ENCODE results near the gene CKB.

CKB gene

DNA sequence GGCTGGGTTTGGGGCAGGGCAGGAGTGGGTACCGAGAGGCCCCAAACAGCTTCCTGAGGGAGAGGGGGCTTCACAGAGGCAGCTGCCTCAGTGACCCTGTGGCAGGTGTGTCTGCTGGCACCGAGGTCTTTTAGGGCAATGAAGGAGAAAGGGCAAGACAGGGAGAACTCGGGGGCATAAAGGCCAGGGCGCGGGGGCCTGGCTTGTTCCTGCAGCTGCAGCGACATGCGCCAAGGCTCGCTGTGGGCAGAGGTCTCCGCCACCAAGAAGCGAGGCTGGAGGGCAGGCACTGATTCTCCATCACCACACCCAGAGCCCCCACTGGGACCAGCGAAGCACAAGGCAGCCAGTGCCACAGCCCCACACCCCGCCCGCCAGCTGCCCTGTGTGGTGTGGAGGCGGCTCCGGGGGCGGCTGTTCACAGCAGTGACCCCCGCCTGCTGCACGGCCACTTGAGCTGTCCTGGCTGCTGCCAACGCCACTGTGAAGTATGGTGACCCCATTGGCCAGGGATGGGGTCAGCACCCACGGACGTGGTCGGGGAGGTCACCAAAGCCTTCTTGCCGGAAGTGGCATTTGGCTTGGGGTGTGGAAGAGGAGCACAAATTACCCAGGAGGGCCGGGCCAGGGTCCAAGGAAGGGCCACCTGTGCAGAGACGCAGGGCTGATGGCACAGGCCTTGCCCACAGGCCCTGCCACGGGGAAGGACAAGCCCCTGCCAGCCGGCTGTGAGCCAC lies 23.5 kb upstream of the CKB start:
- no peak for TF ChIP-seq CTCF (IDR thresholded peaks at IDR 0.05; ENCODE audit: extremely low read depth, insufficient read depth, missing control alignments)
- in situ Hi-C loops (cut with MboI; ENCODE audit: low pct_unique_long_range_greater_than_20kb, low sequenced_read_pairs, unreplicated experiment) = no loop called here
- no peak for DNase-seq (ENCODE audit: low spot score)

- in situ Hi-C loops (cut with MboI; ENCODE audit: low pct_unique_long_range_greater_than_20kb, low sequenced_read_pairs, unreplicated experiment) = no loop called here
- no peak for DNase-seq (ENCODE audit: low spot score)
- no peak for TF ChIP-seq CTCF (IDR thresholded peaks at IDR 0.05; ENCODE audit: extremely low read depth, insufficient read depth, missing control alignments)
Observed at GRCh38 chr14:103545219-103545914, 22.7 kb upstream of the CKB start.

DNA sequence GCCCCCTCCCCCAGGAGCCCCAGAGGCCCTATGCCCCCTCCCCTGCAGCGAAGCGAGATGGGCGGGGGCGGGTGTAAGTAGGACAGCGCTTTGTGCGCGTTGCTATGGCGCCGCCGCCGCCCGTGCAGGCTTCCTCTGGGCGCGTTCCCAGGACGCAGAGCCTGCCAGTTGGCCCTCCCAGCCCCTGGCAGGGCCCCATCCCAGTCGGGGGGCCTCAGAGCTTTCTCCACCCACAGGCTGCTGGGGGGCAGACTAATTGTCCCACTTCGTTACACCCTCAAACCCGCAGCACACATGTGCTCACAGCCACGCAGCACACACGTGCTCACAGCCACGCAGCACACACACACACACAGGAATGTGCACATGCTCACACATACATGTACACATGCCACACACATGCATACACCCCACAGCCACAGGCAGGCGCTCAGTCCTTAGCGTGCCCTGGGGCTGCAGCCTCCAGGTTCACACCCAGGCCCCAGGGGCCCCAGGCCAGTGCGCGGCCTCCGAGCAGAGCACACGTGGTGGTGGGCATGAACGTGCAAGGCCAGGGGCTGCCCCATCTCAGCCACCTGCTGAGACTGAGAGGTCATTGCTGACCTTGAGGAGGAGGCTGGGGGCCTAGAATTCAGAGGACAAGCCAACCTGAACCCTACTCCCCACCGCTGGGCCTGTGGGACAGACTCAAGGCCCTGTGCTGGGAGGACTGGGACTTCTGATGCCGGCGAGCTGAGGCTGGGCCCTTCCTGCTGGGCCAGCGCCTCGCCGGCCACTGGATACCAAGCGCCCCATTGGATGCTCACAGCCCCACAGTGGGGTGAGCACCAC lies 22.0 kb upstream of the CKB start:
- no peak for DNase-seq (ENCODE audit: low spot score)
- no peak for TF ChIP-seq CTCF (IDR thresholded peaks at IDR 0.05; ENCODE audit: extremely low read depth, insufficient read depth, missing control alignments)
- in situ Hi-C loops (cut with MboI; ENCODE audit: low pct_unique_long_range_greater_than_20kb, low sequenced_read_pairs, unreplicated experiment) = no loop called here

- no peak for DNase-seq (ENCODE audit: low spot score)
- TF ChIP-seq CTCF (IDR thresholded peaks at IDR 0.05; ENCODE audit: extremely low read depth, insufficient read depth, missing control alignments) = no peak
- in situ Hi-C loops (cut with MboI; ENCODE audit: low pct_unique_long_range_greater_than_20kb, low sequenced_read_pairs, unreplicated experiment) = no loop called here
Observed at GRCh38 chr14:103543721-103544387, 21.2 kb upstream of the CKB start.

GRCh38 chr14:103543140-103543539 lies 20.5 kb upstream of the CKB start:
- no peak for DNase-seq (ENCODE audit: low spot score)
- in situ Hi-C loops (cut with MboI; ENCODE audit: low pct_unique_long_range_greater_than_20kb, low sequenced_read_pairs, unreplicated experiment) = no loop called here

More at GRCh38 chr14:103543140-103543539, 20.5 kb upstream of the CKB start:
- no peak for TF ChIP-seq CTCF (IDR thresholded peaks at IDR 0.05; ENCODE audit: extremely low read depth, insufficient read depth, missing control alignments)

Data from GM13977 (cell line).